Fibroblast of pulmonary artery (primary cell): ENCODE results near the gene SNX33.
"Not testable (repeated sequence)": the region's sequence is repeated elsewhere in the genome, so short reads cannot be mapped to it uniquely, and the experiment has no call there.

Source experiments
- DNase-seq: peaks from one replicate; pipeline ENCODE4 v3.0.0-alpha.2; 2010; ENCODE audit warnings: low read depth
- H3K4me3 ChIP-seq: replicated peaks from 2 replicates; pipeline ENCODE4 v1.5.1; 2011; ENCODE audit warnings: low read depth, mild to moderate bottlenecking, control low read depth, low read length, moderate library complexity
- TF ChIP-seq, protein P1 (sequence below): IDR thresholded peaks from 2 replicates; pipeline ENCODE4 v1.5.1; 2011; ENCODE audit warnings: mild to moderate bottlenecking, control low read depth, low read length, inconsistent platforms; ENCODE audit errors: missing control alignments

Gene SNX33

DNA sequence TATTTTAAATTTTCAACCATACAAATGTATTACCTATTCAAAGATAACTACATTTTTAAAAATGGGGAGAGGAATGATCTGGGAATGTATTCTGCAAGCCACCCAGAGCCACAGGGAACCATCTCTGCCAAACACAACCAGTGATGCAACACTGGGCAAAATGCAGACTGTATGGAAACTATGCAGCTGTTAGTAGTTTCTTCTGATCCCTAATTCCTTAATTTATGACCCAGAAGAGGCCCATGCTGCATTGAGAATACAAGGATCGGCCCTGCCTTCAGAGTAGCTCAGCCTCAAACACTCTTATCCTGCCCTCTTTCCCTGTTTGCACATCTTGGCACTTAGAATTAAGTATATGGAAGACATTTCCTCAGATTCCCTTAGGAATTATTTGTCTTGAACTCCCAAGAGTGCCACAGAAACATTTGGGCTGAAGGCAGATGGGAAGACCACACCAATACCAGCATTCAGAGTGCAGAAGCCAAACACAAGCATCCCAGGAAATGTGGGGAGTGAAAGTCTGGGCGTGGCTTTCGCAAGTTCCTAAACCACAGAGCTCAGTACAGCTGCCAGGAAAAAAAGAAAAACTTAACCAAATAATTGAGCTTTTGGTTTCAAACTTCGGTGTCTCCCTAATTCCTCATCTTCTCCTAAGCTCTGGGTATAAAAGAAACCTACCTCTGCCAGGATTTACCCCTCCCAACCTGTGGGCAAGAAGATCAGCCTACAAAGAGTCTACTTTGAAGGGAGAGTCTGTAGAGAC lies 27.5 kb upstream of the SNX33 start:
- H3K4me3 ChIP-seq: peak overlapping the region; percentile 43
- TF ChIP-seq, protein P1, sequence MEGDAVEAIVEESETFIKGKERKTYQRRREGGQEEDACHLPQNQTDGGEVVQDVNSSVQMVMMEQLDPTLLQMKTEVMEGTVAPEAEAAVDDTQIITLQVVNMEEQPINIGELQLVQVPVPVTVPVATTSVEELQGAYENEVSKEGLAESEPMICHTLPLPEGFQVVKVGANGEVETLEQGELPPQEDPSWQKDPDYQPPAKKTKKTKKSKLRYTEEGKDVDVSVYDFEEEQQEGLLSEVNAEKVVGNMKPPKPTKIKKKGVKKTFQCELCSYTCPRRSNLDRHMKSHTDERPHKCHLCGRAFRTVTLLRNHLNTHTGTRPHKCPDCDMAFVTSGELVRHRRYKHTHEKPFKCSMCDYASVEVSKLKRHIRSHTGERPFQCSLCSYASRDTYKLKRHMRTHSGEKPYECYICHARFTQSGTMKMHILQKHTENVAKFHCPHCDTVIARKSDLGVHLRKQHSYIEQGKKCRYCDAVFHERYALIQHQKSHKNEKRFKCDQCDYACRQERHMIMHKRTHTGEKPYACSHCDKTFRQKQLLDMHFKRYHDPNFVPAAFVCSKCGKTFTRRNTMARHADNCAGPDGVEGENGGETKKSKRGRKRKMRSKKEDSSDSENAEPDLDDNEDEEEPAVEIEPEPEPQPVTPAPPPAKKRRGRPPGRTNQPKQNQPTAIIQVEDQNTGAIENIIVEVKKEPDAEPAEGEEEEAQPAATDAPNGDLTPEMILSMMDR: no peak
- peak; percentile 82 for DNase-seq

DNA sequence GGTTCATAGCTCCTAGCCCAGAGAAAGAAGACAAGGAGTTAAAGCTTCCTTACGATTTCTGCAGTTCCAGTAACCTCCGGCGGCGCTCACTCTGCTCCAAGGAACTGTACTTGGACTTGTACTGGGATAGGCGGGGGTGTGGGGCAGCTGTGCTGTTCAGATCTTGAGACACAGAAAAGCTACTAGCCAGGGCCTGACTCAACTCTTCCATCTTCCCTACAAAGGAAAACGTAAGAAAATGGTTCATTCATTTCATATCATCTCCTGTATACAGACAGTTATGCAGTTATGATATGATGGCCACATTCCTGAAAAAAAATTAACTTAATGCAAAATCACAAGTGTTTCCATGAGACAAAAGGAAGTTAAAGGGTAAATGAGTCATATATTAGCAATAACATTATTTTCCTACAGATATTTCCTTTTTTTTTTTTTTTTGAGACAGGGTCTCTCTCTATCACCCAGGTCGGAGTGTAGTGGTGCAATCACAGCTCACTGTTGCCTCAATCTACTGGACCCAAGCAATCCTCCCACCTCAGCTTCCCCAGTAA lies 26.8 kb upstream of the SNX33 start:
- TF ChIP-seq, protein P1: peak; percentile 50
- DNase-seq: peak; percentile 95
- H3K4me3 ChIP-seq: peak overlapping the region; percentile 43

DNA sequence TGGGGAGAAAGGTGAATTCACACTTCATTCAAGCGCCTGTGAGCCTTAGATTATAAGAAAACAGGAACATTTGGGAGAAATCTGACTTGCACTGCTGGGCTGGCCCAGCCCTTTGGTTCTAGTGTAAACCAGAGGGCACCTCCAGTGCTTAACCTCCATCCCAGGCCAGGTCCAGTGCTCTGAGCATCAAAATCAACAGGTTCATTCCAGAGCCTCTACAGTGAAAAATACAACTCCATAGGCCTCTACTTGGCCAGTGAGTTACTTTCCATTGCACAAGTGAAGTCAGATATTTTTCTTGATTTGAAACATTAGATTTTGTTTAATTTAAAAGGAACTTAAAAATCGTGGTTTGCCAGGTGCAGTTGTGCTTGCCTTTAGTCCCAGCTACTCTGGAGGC lies 25.2 kb upstream of the SNX33 start:
- no peak for DNase-seq
- TF ChIP-seq, protein P1: no peak
- no peak overlapping the region for H3K4me3 ChIP-seq

DNA sequence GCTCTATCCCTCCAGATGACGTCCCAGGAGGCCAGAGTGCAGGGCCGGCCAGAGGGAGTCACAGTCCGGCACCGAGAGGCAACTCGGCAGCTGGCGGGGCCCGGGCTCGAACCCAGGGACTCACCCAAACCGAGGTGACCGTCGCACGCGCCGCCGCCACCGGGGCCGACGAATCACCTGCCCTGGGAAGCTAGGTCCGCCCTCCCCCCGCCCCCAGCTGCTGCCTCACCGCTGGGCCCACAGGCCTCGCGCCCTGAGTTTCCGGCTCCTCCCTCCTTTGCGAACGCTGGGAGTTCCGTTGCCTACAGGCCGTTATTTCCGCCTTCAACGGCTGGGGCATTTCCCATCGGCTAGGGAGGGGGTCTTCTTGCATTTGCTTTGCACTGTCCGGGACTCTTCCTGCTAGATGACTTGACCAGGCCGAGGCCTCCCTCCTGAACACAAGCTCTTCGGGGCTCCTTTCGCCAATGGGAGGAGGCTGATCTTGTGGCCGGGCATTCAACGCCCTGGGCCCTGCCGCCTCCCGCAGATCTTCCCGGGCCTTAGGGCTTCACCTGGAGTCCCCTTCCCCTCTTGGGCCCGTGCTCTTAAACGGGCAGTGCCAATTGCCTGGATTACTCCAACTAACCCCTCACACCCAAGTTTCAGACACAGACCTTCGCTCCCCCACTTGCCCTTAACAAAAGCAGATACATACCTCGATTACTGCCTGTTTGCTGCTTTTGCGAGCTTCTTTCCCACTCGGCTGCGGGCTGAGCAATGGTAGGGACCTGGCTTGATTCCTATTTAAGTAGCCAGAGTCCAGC lies 22.0 kb upstream of the SNX33 start, which contains the start of gene SNUPN:
Gene SNUPN, minus strand, starts transcription at position 184 of the 806 bp plus-strand sequence. CDS start 4,674 bp downstream, outside the sequence.
- peak within 1 kb of the TSS; percentile 90 for H3K4me3 ChIP-seq
- TF ChIP-seq, protein P1: no peak
- peak; percentile 92 for DNase-seq

DNA sequence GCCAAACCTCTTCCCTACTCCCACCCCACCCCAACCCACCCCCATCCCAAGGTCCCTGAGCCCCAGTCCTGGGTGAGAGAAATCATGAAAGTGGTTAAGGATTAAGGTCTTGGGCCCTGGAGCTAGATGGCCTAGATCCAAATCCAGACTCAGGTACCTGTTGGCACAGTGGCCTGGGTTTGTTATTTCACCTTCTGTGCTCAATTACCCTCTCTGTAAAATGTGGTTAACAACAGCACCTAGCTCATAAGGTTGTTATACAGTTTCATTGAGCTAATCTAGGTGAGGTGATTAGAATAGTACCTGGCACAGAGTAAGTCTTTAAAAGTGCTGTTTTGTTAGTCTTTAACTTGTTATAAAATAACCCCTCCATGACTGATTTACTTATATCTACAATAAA lies 15.8 kb upstream of the SNX33 start:
- DNase-seq: no peak
- TF ChIP-seq, protein P1: no peak
- H3K4me3 ChIP-seq: no peak overlapping the region

DNA sequence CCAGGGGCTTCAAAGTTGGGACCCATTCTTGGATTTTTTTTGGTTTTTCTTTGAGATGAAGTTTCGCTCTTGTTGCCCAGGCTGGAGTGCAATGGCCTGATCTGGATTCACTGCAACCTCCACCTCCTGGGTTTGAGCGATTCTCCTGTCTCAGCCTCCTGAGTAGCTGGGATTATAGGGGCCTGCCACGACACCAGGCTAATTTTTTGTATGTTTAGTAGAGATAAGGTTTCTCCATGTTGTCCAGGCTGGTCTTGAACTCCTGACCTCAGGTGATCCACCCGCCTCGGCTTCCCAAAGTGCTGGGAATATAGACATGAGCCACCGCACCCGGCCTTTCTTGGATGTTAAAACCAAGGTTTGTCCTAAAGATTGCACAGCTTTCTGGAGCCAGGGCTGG lies 13.8 kb upstream of the SNX33 start:
- not testable (repeated sequence) for H3K4me3 ChIP-seq, DNase-seq

DNA sequence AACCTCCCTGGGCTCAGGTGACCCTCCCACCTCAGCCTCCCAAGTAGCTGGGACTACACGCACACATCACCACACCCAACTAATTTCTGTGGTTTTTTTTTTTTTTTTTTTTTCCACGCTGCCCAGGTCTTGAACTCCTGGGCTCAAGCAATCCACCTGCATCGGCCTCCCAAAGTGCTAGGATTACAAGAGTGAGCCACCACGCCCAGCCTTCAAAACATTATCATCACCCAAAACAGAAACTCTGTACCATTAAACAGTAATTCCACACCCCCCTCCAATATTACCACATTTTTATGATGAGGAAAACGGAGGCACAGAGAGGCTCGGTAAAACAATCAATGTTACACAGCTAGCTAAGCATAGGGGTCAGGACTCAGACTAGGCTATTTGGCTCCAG lies 11.7 kb upstream of the SNX33 start:
- TF ChIP-seq, protein P1: no peak
- H3K4me3 ChIP-seq: no peak overlapping the region
- DNase-seq: no peak
